ENCODE measurements around the gene SFTPA1.

DNA sequence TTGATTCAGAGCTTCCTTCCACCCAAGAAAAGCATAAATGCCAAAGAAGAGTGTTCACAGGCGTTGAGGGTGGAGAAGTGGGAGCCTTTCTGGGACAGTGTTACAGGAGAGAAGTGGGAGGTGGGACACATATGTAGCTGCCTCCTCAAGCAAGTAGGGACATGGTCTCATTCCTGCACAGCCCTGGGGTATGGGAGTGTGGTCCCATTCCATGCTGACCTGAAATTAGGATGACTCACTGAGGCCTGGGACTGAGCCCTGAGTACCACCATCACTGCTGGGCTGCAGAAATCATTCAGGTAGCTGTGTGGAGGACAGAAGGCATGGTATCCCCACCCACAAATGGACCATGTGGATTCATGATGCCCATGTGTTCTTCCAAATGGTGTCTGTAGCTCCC is 17.4 kb upstream of the SFTPA1 start:
- TF ChIP-seq, protein P1, sequence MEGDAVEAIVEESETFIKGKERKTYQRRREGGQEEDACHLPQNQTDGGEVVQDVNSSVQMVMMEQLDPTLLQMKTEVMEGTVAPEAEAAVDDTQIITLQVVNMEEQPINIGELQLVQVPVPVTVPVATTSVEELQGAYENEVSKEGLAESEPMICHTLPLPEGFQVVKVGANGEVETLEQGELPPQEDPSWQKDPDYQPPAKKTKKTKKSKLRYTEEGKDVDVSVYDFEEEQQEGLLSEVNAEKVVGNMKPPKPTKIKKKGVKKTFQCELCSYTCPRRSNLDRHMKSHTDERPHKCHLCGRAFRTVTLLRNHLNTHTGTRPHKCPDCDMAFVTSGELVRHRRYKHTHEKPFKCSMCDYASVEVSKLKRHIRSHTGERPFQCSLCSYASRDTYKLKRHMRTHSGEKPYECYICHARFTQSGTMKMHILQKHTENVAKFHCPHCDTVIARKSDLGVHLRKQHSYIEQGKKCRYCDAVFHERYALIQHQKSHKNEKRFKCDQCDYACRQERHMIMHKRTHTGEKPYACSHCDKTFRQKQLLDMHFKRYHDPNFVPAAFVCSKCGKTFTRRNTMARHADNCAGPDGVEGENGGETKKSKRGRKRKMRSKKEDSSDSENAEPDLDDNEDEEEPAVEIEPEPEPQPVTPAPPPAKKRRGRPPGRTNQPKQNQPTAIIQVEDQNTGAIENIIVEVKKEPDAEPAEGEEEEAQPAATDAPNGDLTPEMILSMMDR (IDR thresholded peaks at IDR 0.05) = no peak
- no peak for TF ChIP-seq POLR2A (IDR thresholded peaks at IDR 0.05)

Data from uterus (tissue), 2 donors.